IMR-90 (cell line): ENCODE data around the gene TPR.

ENCODE experiments used
- CTCF ChIP-seq: conservative IDR thresholded peaks from 2 replicates; pipeline ENCODE4 v1.5.1; 2012; ENCODE audit warnings: mild to moderate bottlenecking, low read depth, low read length, improper control_type of control experiment
- MXI1 ChIP-seq: IDR thresholded peaks from 2 replicates; pipeline ENCODE4 v1.6.1; 2012; ENCODE audit warnings: low read depth, mild to moderate bottlenecking, low read length, moderate library complexity, borderline replicate concordance
- POLR2A ChIP-seq: IDR thresholded peaks from 2 replicates; pipeline ENCODE4 v1.6.1; 2012; ENCODE audit warnings: mild to moderate bottlenecking, low read depth, low read length
- RFX5 ChIP-seq: IDR thresholded peaks from 2 replicates; pipeline ENCODE4 v1.8.0; 2012; ENCODE audit warnings: low read depth, mild to moderate bottlenecking, low read length, moderate library complexity
- SMC3 ChIP-seq: fragments of 150-350 bp; IDR thresholded peaks from 2 replicates; pipeline ENCODE4 v1.6.1; 2016; ENCODE audit warnings: low read depth, mild to moderate bottlenecking, antibody characterized with exemption, low read length, moderate library complexity
- USF2 ChIP-seq: fragments of 150-350 bp; IDR thresholded peaks from 2 replicates; pipeline ENCODE4 v1.6.1; 2017; ENCODE audit warnings: mild to moderate bottlenecking, antibody characterized with exemption, low read length, low read depth

- TF ChIP-seq MXI1 (no peak), POLR2A (no peak), CTCF (peak; percentile 50), SMC3 (peak; percentile 29; the same call in 1 of the 2 replicates), RFX5 (no peak), USF2 (no peak)
These were observed 49.8 kb downstream of the TPR start for GRCh38 chr1:186325239-186325638.
